ENCODE data around the gene SPG11. TPM values are rescaled to one million over a fixed set of nuclear protein-coding genes. Genes with fewer than 3 reads are reported as not detected.

Gene SPG11, protein sequence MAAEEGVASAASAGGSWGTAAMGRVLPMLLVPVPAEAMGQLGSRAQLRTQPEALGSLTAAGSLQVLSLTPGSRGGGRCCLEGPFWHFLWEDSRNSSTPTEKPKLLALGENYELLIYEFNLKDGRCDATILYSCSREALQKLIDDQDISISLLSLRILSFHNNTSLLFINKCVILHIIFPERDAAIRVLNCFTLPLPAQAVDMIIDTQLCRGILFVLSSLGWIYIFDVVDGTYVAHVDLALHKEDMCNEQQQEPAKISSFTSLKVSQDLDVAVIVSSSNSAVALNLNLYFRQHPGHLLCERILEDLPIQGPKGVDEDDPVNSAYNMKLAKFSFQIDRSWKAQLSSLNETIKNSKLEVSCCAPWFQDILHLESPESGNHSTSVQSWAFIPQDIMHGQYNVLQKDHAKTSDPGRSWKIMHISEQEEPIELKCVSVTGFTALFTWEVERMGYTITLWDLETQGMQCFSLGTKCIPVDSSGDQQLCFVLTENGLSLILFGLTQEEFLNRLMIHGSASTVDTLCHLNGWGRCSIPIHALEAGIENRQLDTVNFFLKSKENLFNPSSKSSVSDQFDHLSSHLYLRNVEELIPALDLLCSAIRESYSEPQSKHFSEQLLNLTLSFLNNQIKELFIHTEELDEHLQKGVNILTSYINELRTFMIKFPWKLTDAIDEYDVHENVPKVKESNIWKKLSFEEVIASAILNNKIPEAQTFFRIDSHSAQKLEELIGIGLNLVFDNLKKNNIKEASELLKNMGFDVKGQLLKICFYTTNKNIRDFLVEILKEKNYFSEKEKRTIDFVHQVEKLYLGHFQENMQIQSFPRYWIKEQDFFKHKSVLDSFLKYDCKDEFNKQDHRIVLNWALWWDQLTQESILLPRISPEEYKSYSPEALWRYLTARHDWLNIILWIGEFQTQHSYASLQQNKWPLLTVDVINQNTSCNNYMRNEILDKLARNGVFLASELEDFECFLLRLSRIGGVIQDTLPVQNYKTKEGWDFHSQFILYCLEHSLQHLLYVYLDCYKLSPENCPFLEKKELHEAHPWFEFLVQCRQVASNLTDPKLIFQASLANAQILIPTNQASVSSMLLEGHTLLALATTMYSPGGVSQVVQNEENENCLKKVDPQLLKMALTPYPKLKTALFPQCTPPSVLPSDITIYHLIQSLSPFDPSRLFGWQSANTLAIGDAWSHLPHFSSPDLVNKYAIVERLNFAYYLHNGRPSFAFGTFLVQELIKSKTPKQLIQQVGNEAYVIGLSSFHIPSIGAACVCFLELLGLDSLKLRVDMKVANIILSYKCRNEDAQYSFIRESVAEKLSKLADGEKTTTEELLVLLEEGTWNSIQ (N-terminal part only)
- total RNA-seq = 28.0 and 40.8 TPM in 2 replicates

GRCh38 chr15:44663410-44664308, at the start of gene SPG11:
Gene SPG11, minus strand, starts transcription at chr15:44663662. Its CDS starts 15 bp downstream, at chr15:44663647.

DNA sequence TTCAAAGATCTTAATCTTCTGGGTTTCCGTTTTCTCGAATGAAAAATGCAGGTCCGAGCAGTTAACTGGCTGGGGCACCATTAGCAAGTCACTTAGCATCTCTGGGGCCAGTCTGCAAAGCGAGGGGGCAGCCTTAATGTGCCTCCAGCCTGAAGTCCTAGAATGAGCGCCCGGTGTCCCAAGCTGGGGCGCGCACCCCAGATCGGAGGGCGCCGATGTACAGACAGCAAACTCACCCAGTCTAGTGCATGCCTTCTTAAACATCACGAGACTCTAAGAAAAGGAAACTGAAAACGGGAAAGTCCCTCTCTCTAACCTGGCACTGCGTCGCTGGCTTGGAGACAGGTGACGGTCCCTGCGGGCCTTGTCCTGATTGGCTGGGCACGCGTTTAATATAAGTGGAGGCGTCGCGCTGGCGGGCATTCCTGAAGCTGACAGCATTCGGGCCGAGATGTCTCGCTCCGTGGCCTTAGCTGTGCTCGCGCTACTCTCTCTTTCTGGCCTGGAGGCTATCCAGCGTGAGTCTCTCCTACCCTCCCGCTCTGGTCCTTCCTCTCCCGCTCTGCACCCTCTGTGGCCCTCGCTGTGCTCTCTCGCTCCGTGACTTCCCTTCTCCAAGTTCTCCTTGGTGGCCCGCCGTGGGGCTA, 47.8 kb upstream of the SPG11 start, which contains the start of the genes B2M and PATL2:
Gene B2M (plus strand): TSS at position 422 of the 647 bp plus-strand sequence. CDS start 30 bp downstream, at position 452.
Gene PATL2 (minus strand): TSS at position 228 of the 647 bp plus-strand sequence. CDS start 34,833 bp downstream, outside the sequence.

GRCh38 chr15:44536962-44537734, 126.3 kb downstream of the SPG11 start, which contains the start of gene EIF3J:
Gene EIF3J, plus strand, starts transcription at chr15:44537147. Its CDS starts 48 bp downstream, at chr15:44537195.

Other genes with a start within 250 kb of the SPG11 start
- gene CTDSPL2, start 236.0 kb downstream of the SPG11 start, total RNA-seq = 34.2 and 39.0 TPM in 2 replicates
- gene EIF3J, start 126.5 kb downstream of the SPG11 start, total RNA-seq = 31.4 and 32.4 TPM in 2 replicates
- gene PATL2, start 47.7 kb upstream of the SPG11 start, total RNA-seq = 0.33 TPM in 1 of 2 replicates, not detected in the other
- gene B2M, start 47.9 kb upstream of the SPG11 start, total RNA-seq = 5,363 and 5,707 TPM in 2 replicates
- 17.3 and 18.4 TPM in 2 replicates for gene TRIM69, start 72.9 kb upstream of the SPG11 start, total RNA-seq